ENCODE data around the gene CACNA1C.
A peak's percentile ranks its signal among the peaks of the same experiment; 100 is the strongest.

CACNA1C gene

GRCh38 chr12:2052826-2053678, at the start of gene CACNA1C:
TSS of gene CACNA1C (plus strand) at chr12:2052987. CDS start at chr12:2053563, 576 bp downstream.
- DNase-seq: peak; percentile 71

GRCh38 chr12:2003676-2004112, 49.1 kb upstream of the CACNA1C start:
- DNase-seq: no peak

- DNase-seq: peak; percentile 96
Measured at GRCh38 chr12:2004113-2004929, 48.5 kb upstream of the CACNA1C start, which contains the start of gene DCP1B. TSS of gene DCP1B (minus strand) at chr12:2004457. CDS start at chr12:2004431, 26 bp downstream.

- no peak for DNase-seq
Measured at GRCh38 chr12:2008677-2009076, 44.1 kb upstream of the CACNA1C start.

GRCh38 chr12:2009623-2010022, 43.2 kb upstream of the CACNA1C start:
- DNase-seq: no peak

GRCh38 chr12:2011643-2012607, 40.9 kb upstream of the CACNA1C start:
- no peak for DNase-seq

GRCh38 chr12:2013086-2013485, 39.7 kb upstream of the CACNA1C start:
- DNase-seq: no peak

- no peak for DNase-seq
Measured at GRCh38 chr12:2013527-2014223, 39.1 kb upstream of the CACNA1C start.

- no peak for DNase-seq
Measured at GRCh38 chr12:2014231-2014630, 38.6 kb upstream of the CACNA1C start.

- no peak for DNase-seq
Measured at GRCh38 chr12:2016862-2017545, 35.8 kb upstream of the CACNA1C start.

GRCh38 chr12:2017546-2018337, 35.0 kb upstream of the CACNA1C start:
- DNase-seq: peak; percentile 32

- DNase-seq: no peak
Measured at GRCh38 chr12:2018391-2018790, 34.4 kb upstream of the CACNA1C start.

GRCh38 chr12:2019126-2019525, 33.7 kb upstream of the CACNA1C start:
- no peak for DNase-seq

GRCh38 chr12:2020511-2020910, 32.3 kb upstream of the CACNA1C start:
- no peak for DNase-seq

- no peak for DNase-seq
Measured at GRCh38 chr12:2023365-2023764, 29.4 kb upstream of the CACNA1C start.

- no peak for DNase-seq
Measured at GRCh38 chr12:2027351-2027750, 25.4 kb upstream of the CACNA1C start.

GRCh38 chr12:2029851-2030250, 22.9 kb upstream of the CACNA1C start:
- DNase-seq: no peak

- no peak for DNase-seq
Measured at GRCh38 chr12:2032506-2032905, 20.3 kb upstream of the CACNA1C start.

- DNase-seq: peak; percentile 70
Measured at GRCh38 chr12:2034633-2035430, 18.0 kb upstream of the CACNA1C start.
